ENCODE measurements around the gene ZNF544.

The ZNF544 gene

GRCh38 chr19:58212336-58213074 is 16.2 kb upstream of the ZNF544 start:
- Histone ChIP-seq H3K27ac (ENCODE audit: low read depth, low read length) (no peak overlapping the region), H3K36me3 (ENCODE audit: low read length) (peaks cover 53% of the 10 kb centered on the region), H4K20me1 (ENCODE audit: low read depth, low read length) (no peaks in the 10 kb centered on the region), H3K4me2 (ENCODE audit: low read depth, low read length, poor library complexity, severe bottlenecking) (no peak overlapping the region), H3F3A (ENCODE audit: insufficient read depth) (no peaks in the 10 kb centered on the region), H3K9ac (ENCODE audit: low read length) (no peak overlapping the region), H2AFZ (ENCODE audit: low read depth, low read length, severe bottlenecking) (no peak overlapping the region), H3K4me3 (ENCODE audit: insufficient read depth, low read length, poor library complexity, severe bottlenecking) (no peak overlapping the region), H3K9me3 (ENCODE audit: insufficient read depth, low read length) (peaks cover 12% of the 10 kb centered on the region; the same call in 1 of the 2 replicates), H3K79me2 (ENCODE audit: insufficient read depth, low read length) (no peaks in the 10 kb centered on the region), H3K27me3 (ENCODE audit: low read length) (no peaks in the 10 kb centered on the region), H3K9me2 (replicated peaks; ENCODE audit: insufficient read depth, low read length) (no peaks in the 10 kb centered on the region)
- TF ChIP-seq CTCF (IDR thresholded peaks at IDR 0.05; ENCODE audit: insufficient read depth, low read length, poor library complexity, severe bottlenecking): no peak
- no peak for TF ChIP-seq EZH2phosphoT487 (conservative IDR thresholded peaks at IDR 0.05; ENCODE audit: low read length)

DNA sequence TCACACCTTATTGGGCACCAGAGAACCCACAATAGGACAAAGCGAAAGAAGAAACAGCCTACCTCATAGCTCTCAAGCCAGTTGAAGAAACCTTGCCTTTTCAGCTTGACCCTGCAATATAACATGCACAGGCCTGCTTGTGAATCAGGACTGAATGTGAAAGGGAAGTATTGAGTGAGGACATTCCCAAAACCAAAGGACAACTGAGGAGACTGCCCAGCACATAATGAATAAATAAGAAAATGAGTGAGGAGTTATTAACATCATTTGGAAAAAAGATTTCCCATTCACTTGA is 15.7 kb upstream of the ZNF544 start:
- Histone ChIP-seq H2AFZ (ENCODE audit: low read depth, low read length, severe bottlenecking) (no peak overlapping the region), H3K79me2 (ENCODE audit: insufficient read depth, low read length) (no peaks in the 10 kb centered on the region), H3K9ac (ENCODE audit: low read length) (no peak overlapping the region), H3K4me3 (ENCODE audit: insufficient read depth, low read length, poor library complexity, severe bottlenecking) (no peak overlapping the region), H3K9me3 (ENCODE audit: insufficient read depth, low read length) (peaks cover 12% of the 10 kb centered on the region; the same call in 1 of the 2 replicates), H3F3A (ENCODE audit: insufficient read depth) (no peaks in the 10 kb centered on the region), H3K36me3 (ENCODE audit: low read length) (peaks cover 51% of the 10 kb centered on the region), H3K4me2 (ENCODE audit: low read depth, low read length, poor library complexity, severe bottlenecking) (no peak overlapping the region), H3K27me3 (ENCODE audit: low read length) (no peaks in the 10 kb centered on the region), H3K27ac (ENCODE audit: low read depth, low read length) (no peak overlapping the region), H4K20me1 (ENCODE audit: low read depth, low read length) (no peaks in the 10 kb centered on the region), H3K9me2 (replicated peaks; ENCODE audit: insufficient read depth, low read length) (no peaks in the 10 kb centered on the region)
- no peak for TF ChIP-seq CTCF (IDR thresholded peaks at IDR 0.05; ENCODE audit: insufficient read depth, low read length, poor library complexity, severe bottlenecking)
- no peak for TF ChIP-seq EZH2phosphoT487 (conservative IDR thresholded peaks at IDR 0.05; ENCODE audit: low read length)

DNA sequence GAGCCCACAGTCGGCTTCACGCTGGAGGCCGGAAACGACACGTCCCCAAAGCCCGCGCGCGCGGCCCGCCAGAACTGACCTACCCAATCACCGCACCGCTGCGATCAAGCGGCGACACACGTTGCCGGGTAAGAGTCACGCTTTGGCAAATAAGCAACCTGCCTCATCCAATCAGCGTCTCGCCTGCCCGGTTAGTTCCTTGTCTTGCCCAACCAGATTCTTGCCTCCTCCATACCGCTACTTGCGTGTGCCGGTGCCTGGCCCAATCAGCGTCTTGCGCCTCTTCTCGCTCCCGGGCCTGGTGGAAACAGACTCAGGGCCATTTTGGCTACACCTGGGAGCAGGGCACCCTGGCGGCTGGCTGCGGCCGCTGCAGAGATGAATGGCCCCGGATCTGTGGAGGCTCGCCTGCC is 11.6 kb upstream of the ZNF544 start:
- H3K27me3 ChIP-seq (ENCODE audit: low read length): no peaks in the 10 kb centered on the region
- H3F3A ChIP-seq (ENCODE audit: insufficient read depth): no peaks in the 10 kb centered on the region
- no peak overlapping the region for H3K27ac ChIP-seq (ENCODE audit: low read depth, low read length)
- TF ChIP-seq EZH2phosphoT487 (conservative IDR thresholded peaks at IDR 0.05; ENCODE audit: low read length) (no peak), CTCF (IDR thresholded peaks at IDR 0.05; ENCODE audit: insufficient read depth, low read length, poor library complexity, severe bottlenecking) (no peak)
- no peaks in the 10 kb centered on the region for H4K20me1 ChIP-seq (ENCODE audit: low read depth, low read length)
- H3K4me2 ChIP-seq (ENCODE audit: low read depth, low read length, poor library complexity, severe bottlenecking): no peak overlapping the region
- H3K79me2 ChIP-seq (ENCODE audit: insufficient read depth, low read length): no peaks in the 10 kb centered on the region
- no peak overlapping the region for H3K9ac ChIP-seq (ENCODE audit: low read length)
- no peak overlapping the region for H3K4me3 ChIP-seq (ENCODE audit: insufficient read depth, low read length, poor library complexity, severe bottlenecking)
- H2AFZ ChIP-seq (ENCODE audit: low read depth, low read length, severe bottlenecking): no peak overlapping the region
- H3K36me3 ChIP-seq (ENCODE audit: low read length): peaks cover 20% of the 10 kb centered on the region
- peaks cover 4% of the 10 kb centered on the region; the same call in 1 of the 2 replicates for H3K9me3 ChIP-seq (ENCODE audit: insufficient read depth, low read length)
- H3K9me2 ChIP-seq (replicated peaks; ENCODE audit: insufficient read depth, low read length): no peaks in the 10 kb centered on the region

Data from SU-DHL-6 (cell line).